MG63 (cell line): ENCODE measurements around the gene ATP5ME. TPM values are rescaled to one million over a fixed set of nuclear protein-coding genes. Genes with fewer than 3 reads are reported as not detected.
"Not testable (repeated sequence)": the region's sequence is repeated elsewhere in the genome, so short reads cannot be mapped to it uniquely, and the experiment has no call there.

Source experiments
- DNase-seq: peaks from one replicate; pipeline ENCODE4 v3.0.0-alpha.2; 2020
- H3K27me3 ChIP-seq: fragments of 250-450 bp; sonication (Bioruptor Pico); 2 replicates; pipeline ENCODE4 v1.5.1; 2020; ENCODE audit warnings: mild to moderate bottlenecking, moderate library complexity
- H3K36me3 ChIP-seq: fragments of 250-450 bp; sonication (Bioruptor Pico); 2 replicates; pipeline ENCODE4 v1.5.1; 2020; ENCODE audit warnings: mild to moderate bottlenecking, moderate library complexity
- H3K4me3 ChIP-seq: fragments of 250-450 bp; sonication (Bioruptor Pico); 2 replicates; pipeline ENCODE4 v1.5.1; 2020; ENCODE audit warnings: mild to moderate bottlenecking, moderate library complexity
- H3K9me3 ChIP-seq: fragments of 250-450 bp; sonication (Bioruptor Pico); 2 replicates; pipeline ENCODE4 v1.5.1; 2020; ENCODE audit warnings: mild to moderate bottlenecking, moderate library complexity
- total RNA-seq: library from RNA; depleted of rRNA; stranded (reverse); fragments of >200 nt; shearing (Covaris generic); gene quantifications from 2 replicates; pipeline ENCODE4 v1.2.3, GENCODE V29; 2014; ENCODE audit warnings: low replicate concordance

The ATP5ME gene
- total RNA-seq, 1 experiment from 2014 or later = 183 TPM

DNA sequence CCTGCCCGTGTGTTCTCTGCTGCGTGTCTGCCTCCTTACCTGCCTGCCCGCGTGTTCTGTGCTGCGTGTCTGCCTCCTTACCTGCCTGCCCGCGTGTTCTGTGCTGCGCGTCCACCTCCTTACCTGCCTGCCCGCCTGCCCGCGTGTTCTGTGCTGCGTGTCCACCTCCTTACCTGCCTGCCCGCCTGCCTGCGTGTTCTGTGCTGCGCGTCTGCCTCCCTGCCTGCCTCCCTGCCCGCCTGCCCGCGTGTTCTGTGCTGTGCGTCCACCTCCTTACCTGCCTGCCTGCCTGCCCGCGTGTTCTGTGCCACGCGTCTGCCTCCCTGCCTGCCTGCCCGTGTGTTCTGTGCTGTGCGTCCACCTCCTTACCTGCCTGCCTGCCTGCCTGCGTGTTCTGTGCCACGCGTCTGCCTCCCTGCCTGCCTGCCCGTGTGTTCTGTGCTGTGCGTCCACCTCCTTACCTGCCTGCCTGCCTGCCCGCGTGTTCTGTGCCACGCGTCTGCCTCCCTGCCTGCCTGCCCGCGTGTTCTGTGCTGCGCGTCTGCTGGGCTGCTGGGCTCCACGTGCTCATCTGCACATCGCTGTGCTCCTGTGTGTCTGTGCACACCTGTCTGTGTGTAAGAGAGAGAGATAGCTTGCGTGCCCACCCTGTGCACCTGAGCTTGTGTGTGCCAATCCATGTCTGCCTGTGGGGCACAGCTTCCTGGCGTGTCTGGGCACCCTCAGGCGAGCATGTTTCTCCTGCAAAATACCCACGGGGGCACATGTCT lies 38.8 kb downstream of the ATP5ME start:
- H3K36me3 ChIP-seq, DNase-seq, H3K4me3 ChIP-seq, H3K9me3 ChIP-seq, H3K27me3 ChIP-seq: not testable (repeated sequence)

DNA sequence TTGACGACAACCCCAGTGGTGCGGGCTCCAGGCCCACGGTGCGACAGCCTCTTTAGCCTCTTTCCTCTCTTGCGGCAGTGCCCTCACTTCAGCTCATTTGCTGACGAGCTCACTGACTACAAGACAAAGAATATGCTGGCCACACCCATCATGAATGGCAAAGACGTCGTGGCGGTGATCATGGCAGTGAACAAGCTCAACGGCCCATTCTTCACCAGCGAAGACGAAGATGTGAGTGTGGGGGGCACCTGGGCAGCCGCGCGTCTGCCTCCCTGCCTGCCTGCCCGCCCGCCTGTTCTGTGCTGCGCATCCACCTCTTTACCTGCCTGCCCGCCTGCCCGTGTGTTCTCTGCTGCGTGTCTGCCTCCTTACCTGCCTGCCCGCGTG lies 39.5 kb downstream of the ATP5ME start:
- Histone ChIP-seq H3K9me3 (no peaks in the 10 kb centered on the region), H3K36me3 (no peaks in the 10 kb centered on the region), H3K4me3 (no peak overlapping the region), H3K27me3 (no peaks in the 10 kb centered on the region)
- no peak for DNase-seq

DNA sequence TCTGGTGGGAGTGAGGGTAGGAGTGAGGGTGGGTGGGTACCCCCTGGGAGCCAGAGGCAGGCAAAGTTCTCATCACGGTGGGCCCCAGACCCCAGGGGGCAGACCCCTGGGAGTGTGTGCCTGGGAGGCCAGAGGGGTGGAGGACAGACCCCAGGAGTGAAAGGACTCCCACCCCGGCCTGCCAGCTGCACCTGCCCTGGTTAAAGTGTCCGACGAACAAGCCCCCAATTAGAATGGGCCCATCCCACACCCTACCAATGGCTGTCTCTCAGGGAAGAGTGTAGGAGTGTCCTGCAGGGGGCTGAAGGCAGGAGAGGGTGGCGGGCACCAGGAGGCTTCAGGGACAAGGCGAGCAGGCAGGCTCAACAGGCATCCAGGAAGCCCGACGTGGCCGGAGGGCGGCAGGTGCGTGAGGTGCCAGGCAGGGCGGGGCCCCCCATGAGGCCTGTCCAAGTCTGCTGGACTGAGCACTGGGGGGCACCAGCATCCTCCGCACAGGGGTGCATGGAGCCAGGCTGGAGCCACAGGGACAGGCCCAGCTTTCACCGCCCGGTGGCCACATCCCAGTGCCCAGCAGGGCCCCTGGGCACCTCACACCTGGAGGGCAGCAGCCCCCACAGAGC lies 40.0 kb downstream of the ATP5ME start:
- Histone ChIP-seq H3K4me3 (no peak overlapping the region), H3K36me3 (no peaks in the 10 kb centered on the region), H3K9me3 (no peaks in the 10 kb centered on the region), H3K27me3 (no peaks in the 10 kb centered on the region)
- DNase-seq = no peak

DNA sequence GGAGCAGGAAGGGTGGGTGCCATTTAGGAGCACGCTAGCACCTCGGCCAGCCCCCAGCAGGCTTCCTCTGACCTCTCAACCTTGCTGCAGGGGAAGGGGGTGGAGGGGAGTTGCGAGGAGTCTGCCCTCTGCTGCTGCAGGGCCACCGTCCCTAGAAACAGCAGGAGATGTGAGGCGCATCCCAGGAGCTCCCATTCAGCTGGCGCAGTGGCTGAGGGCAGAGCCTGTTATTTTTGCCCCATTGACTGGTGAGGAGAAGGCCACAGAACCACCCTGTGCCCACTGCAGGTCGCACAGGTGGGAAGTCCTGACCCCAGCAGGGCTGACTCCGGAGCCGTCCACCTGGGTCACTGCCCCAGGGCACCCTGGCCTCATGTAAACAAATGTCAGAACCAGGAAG lies 40.7 kb downstream of the ATP5ME start:
- no peaks in the 10 kb centered on the region for H3K9me3 ChIP-seq
- DNase-seq = no peak
- H3K27me3 ChIP-seq = no peaks in the 10 kb centered on the region
- no peaks in the 10 kb centered on the region for H3K36me3 ChIP-seq
- no peak overlapping the region for H3K4me3 ChIP-seq

DNA sequence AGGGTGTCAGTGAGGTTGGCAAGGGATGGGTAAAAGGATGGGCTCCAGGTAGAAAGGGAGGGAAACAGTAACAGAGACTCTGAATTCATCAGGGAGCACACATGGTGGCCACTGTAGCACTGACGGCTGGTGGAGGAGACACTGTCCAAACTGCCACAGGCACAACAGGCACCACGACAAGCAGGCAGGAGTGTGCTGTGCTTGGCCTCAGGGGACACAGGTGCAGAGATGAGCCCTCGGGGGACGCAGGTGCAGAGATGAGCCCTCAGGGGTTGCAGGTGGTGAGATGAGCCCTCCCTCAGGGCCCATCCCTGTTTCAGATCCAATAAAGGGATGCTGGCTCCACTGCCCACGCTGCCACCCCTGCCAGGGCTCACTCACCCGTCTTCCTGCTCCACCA lies 41.1 kb downstream of the ATP5ME start:
- no peaks in the 10 kb centered on the region for H3K9me3 ChIP-seq
- no peaks in the 10 kb centered on the region for H3K27me3 ChIP-seq
- H3K36me3 ChIP-seq = no peaks in the 10 kb centered on the region
- H3K4me3 ChIP-seq = no peak overlapping the region
- DNase-seq = no peak

DNA sequence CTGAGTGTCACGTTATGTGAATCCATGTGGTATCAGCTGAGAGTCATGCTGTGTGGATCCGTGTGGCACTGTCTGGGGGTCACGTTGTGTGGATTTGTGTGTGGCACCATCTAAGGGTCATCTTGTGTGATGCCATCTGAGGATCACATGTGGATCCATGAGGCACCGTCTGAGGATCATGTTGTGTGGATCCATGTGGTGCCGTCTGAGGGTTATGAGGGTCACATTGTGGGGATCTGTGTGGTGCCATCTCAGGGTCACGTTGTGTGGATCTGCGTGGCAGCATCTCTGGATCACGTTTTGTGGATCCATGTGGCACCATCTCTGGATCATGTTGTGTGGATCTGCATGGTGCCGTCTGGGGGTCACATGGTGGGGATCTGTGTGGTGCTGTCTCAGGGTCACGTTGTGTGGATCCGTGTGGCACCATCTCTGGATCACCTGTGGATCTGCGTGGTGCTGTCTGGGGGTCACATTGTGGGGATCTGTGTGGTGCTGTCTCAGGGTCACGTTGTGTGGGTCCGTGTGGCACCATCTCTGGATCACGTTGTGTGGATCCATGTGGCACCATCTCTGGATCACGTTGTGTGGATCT lies 41.8 kb downstream of the ATP5ME start:
- H3K27me3 ChIP-seq = no peaks in the 10 kb centered on the region
- no peak for DNase-seq
- no peaks in the 10 kb centered on the region for H3K36me3 ChIP-seq
- H3K9me3 ChIP-seq = no peaks in the 10 kb centered on the region
- H3K4me3 ChIP-seq = no peak overlapping the region

DNA sequence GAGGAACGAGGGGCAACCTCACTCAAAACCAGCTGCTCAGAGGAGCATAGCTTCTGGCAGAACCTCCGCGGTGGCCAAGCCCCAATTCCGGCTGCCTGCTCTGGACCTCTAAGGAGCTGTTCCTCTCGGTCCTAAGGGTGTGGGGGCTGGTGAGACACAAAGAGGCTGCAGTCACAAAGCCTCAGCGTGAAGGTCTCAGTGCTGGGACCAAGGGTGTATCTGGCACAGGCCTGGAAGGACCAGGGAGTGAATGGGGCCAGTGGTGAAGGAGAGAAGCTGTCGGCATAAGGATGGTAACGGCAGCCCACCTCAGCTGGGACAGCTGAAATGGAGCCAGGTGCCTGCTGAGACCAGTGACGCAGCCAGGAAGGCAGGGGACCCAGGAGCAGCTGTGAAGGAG lies 43.4 kb downstream of the ATP5ME start:
- no peak for DNase-seq
- Histone ChIP-seq H3K27me3 (no peaks in the 10 kb centered on the region), H3K4me3 (no peak overlapping the region), H3K9me3 (no peaks in the 10 kb centered on the region), H3K36me3 (no peaks in the 10 kb centered on the region)

DNA sequence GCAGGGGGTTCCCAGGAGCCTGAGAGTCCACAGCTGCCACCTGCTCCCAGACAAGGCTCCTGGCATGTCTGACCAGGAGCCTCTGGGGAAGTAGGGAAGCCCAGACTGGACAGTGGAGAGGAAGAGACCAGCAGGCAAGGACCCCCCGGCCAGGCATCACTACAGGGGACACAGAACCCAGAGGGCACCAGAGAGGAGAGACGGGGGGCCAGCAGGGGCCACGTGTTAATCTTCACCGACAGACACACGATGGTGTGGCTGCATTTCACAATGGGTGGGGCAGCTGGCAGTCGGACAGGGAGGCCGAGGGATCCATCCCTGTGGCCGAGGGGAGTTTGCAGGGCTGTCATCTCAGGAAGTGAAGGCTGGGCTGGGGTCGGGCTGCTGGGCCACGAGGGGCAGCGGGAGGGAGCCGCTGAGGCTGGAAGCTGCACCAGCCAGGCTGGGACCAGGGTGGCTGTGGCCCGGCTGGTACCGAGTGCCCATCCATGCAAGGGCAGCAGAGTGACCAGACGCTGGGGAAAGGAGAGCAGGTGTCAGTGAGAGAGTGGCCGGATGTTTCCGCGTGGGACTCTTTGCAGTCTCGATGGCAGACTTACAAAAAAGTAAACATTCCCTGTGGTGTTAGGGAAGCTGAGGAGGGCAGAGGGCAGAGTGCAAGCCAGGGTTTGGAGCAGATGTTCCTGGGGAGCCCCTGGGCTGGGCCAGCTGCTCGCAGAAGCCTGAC lies 44.0 kb downstream of the ATP5ME start:
- no peak for DNase-seq
- Histone ChIP-seq H3K27me3 (no peaks in the 10 kb centered on the region), H3K36me3 (no peaks in the 10 kb centered on the region), H3K4me3 (no peak overlapping the region), H3K9me3 (no peaks in the 10 kb centered on the region)

DNA sequence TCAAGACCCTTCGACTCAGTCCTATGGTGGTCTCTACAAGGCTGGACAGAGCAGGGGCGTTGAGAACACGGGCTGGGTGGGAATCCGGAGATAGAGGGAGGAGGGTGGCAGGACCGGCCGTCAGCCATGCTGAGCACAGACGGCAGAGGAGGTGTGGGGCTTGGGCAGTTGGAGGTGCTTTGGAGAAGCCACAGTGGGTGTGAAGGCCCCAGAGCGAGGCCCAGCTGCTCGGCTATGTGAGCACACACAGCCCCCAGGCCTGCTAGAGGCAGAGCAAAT lies 44.5 kb downstream of the ATP5ME start:
- Histone ChIP-seq H3K9me3 (no peaks in the 10 kb centered on the region), H3K27me3 (no peaks in the 10 kb centered on the region), H3K4me3 (no peak overlapping the region), H3K36me3 (no peaks in the 10 kb centered on the region)
- no peak for DNase-seq

DNA sequence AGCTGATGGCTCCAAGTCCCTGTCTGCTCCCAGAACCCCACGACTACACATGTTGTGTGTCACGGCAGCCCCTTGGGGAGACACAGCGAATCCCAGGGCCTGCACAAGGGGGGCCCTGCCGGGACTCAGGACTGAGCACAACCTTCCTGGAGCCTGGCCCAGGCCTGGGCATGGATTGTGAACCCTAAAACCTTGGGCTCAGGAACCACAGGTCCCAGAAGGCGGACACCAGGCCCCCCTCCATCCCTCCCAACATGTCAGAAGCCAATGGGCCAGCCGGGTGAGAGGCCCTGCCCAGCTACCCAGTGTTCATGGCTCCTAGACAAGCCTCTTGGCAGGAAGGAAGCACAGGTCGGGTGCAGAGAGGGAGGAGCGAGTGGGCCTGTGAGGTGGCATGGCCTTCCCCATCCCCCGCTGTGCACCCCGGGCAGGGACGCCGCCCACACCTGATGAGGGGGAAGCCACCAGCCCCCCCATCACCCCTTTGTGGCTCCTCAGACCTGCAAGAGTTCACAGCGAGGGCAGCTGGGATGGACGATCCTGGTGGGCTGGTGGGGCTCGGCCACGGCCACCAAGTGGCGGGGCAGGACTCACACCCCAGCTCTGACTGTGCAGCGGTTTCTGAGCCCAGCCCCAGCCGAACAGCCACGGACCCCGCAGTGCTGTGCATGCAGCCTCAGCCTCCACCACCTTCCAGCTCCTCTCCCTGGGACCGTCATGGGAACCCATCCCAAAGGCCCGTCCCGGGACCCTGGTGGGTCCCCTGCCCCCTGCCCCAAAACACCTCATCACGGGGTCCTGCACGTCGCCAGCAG lies 45.0 kb downstream of the ATP5ME start:
- H3K36me3 ChIP-seq = no peaks in the 10 kb centered on the region
- no peaks in the 10 kb centered on the region for H3K27me3 ChIP-seq
- no peaks in the 10 kb centered on the region for H3K9me3 ChIP-seq
- no peak for DNase-seq
- no peak overlapping the region for H3K4me3 ChIP-seq

DNA sequence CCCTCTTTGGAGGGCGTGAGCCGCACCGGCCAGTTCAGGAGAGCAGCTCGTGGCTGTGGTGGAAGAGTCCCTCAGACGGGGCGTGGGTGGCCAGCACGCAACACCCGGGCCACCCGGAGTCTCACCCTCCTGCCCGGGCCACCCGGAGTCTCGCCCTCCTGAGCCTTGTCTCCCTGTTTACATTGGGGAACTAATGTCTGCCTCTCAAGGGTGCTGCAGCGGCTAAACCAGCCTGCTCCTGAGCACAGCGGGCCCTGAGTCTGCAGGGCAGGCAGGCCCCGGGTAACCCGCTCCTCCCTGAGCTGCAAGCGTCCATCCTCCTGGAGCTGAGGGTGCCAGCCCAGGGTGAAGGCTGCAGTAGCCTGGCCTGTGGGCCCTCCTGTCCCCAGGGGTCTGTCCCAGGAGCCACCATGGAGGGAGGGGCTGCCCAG lies 45.8 kb downstream of the ATP5ME start:
- H3K4me3 ChIP-seq = no peak overlapping the region
- no peak for DNase-seq
- no peaks in the 10 kb centered on the region for H3K27me3 ChIP-seq
- H3K9me3 ChIP-seq = no peaks in the 10 kb centered on the region
- H3K36me3 ChIP-seq = no peaks in the 10 kb centered on the region

DNA sequence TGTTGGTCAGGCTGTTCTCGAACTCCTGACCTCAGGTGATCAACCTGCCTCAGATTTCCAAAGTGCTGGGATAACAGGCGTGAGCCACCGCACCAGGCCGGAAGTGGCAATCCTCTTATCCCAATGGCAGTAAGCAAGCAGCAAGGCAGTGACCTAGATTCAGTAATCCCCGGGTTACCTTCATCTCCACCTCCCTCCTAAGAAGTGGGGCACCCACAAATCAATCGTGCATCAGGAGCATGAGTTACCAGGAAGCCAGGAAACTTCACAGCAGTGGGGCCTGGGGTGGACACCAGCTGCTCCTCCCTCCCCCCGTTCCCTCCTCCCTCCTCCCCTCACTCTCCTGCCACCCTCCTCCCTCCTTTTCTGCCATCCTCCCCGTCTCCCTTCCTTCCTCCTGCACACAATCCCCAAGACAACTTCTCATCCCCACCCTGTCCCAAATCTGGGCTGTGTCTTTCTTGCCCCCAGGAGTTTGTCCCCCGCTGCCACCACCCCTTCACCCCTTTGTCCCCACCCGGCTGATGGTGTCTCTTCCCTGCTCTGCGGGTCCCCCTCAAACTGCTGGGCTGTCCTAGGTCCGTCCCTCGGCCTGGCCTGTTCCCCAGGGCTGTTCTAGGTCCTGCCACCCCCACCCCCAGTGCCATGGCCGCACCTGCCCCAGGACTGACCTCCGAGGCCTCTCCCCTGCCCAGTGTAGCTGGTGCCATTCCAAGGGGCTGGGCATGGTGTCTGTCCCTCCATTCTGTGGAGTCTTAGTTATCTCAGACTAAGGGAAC lies 46.5 kb downstream of the ATP5ME start:
- H3K27me3 ChIP-seq = no peaks in the 10 kb centered on the region
- no peaks in the 10 kb centered on the region for H3K9me3 ChIP-seq
- H3K4me3 ChIP-seq = no peak overlapping the region
- H3K36me3 ChIP-seq = no peaks in the 10 kb centered on the region
- no peak for DNase-seq

DNA sequence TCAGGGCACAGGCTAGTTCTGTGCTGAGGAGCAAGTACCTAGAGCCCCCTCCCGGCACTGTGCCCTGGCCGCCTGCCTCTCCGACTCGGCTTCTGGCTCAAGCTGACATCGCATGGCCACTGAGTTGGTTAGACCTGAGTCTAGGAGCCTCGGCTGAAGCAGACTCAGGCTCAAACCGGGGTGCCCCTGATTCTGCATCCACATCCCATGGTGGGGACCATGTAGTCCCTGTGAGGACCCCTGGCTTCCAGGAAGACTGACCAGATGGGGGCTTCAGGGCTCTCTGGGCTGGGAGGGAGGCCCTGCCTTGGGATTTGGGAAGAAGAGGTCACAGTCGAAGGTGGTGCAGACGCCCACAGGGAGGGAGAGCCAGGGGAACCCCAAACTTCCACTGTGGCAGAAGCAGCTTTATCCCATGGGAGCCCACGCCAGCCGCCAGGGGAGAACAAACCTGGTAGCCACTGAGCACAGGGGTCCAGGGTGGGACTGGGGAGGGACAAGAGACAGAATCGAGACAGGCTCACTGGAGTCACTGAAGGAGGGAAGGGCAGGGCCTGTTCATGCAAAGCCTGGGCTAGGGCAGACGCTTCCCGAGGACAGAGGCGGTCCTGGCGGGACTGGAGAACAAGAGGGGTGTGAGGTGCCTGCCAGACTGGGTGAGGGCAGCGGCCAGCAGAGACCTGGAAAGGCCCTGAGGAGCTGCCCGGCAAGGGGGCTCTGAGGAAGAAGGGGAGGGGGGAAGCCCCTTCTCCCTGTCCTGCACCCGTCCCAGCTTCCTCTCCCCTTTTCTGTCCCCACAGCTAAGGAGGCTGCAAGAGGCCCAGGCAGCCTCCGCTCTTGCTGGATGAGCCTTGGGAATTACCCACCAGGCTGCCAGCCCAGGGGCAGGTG lies 47.6 kb downstream of the ATP5ME start:
- Histone ChIP-seq H3K27me3 (no peaks in the 10 kb centered on the region), H3K9me3 (no peaks in the 10 kb centered on the region), H3K36me3 (no peaks in the 10 kb centered on the region), H3K4me3 (no peak overlapping the region)
- DNase-seq = no peak

DNA sequence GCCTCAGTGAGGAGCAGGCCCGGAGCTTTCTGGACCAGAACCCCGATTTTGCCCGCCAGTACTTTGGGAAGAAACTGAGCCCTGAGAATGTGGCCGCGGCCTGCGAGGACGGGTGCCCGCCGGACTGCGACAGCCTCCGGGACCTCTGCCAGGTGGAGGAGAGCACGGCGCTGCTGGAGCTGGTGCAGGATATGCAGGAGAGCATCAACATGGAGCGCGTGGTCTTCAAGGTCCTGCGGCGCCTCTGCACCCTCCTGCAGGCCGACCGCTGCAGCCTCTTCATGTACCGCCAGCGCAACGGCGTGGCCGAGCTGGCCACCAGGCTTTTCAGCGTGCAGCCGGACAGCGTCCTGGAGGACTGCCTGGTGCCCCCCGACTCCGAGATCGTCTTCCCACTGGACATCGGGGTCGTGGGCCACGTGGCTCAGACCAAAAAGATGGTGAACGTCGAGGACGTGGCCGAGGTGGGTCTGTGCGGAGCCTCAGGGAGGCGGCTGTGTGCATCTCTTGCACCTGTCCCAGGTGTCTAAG lies 48.4 kb downstream of the ATP5ME start:
- no peak overlapping the region for H3K4me3 ChIP-seq
- no peaks in the 10 kb centered on the region for H3K36me3 ChIP-seq
- H3K9me3 ChIP-seq = no peaks in the 10 kb centered on the region
- H3K27me3 ChIP-seq = no peaks in the 10 kb centered on the region
- DNase-seq = no peak
